Epithelial cell of proximal tubule (primary cell): Measurements from ENCODE around the gene TP53I3. TPM values are rescaled to one million over a fixed set of nuclear protein-coding genes. Genes with fewer than 3 reads are reported as not detected.

Source experiments
- DNase-seq: peaks from one replicate; pipeline ENCODE4 v3.0.0-alpha.2; 2011; ENCODE audit warnings: low read depth
- H3K4me3 ChIP-seq: 2 replicates; pipeline ENCODE4 v1.5.1; 2011; ENCODE audit warnings: low read depth, mild to moderate bottlenecking, low read length
- CTCF ChIP-seq: conservative IDR thresholded peaks from 2 replicates; pipeline ENCODE4 v1.5.1; 2012; ENCODE audit warnings: low read depth, mild to moderate bottlenecking, low read length
- total RNA-seq: library from RNA; depleted of rRNA; stranded (reverse); fragments of >200 nt; gene quantifications from 2 replicates; pipeline ENCODE4 v1.2.3, GENCODE V29; 2015

The TP53I3 gene
- total RNA-seq, 1 donor from 2014 or later, result 36.5 TPM

GRCh38 chr2:24083567-24084385 is 858 bp downstream of the TP53I3 start:
- TF ChIP-seq CTCF, result no peak
- H3K4me3 ChIP-seq, result peak overlapping the region; percentile 71
- DNase-seq, result peak; percentile 41

GRCh38 chr2:24082787-24083566 is 1.7 kb downstream of the TP53I3 start:
- H3K4me3 ChIP-seq, result peak overlapping the region; percentile 71
- TF ChIP-seq CTCF, result no peak
- DNase-seq, result no peak

- no peak overlapping the region for H3K4me3 ChIP-seq
- no peak for DNase-seq
- no peak for TF ChIP-seq CTCF
Measured at GRCh38 chr2:24080701-24081100, 3.9 kb downstream of the TP53I3 start.

GRCh38 chr2:24077879-24078278 is 6.8 kb downstream of the TP53I3 start:
- no peak for TF ChIP-seq CTCF
- no peak for DNase-seq

GRCh38 chr2:24077535-24077877 is 7.1 kb downstream of the TP53I3 start:
- TF ChIP-seq CTCF, result no peak
- DNase-seq, result no peak
- peak overlapping the region; percentile 90 for H3K4me3 ChIP-seq

More at GRCh38 chr2:24077879-24078278, 6.8 kb downstream of the TP53I3 start:
- peak overlapping the region; percentile 90 for H3K4me3 ChIP-seq

GRCh38 chr2:24076849-24077534 is 7.6 kb downstream of the TP53I3 start:
- TF ChIP-seq CTCF, result no peak
- no peak for DNase-seq
- H3K4me3 ChIP-seq, result peak overlapping the region; percentile 90
